UCSD-AML1 (cell line): ENCODE results near the gene PIP4P1.

Experiments used
- DNase-seq: peaks from one replicate; lab custom pipeline; 2025; ENCODE audit not compliant: unreplicated experiment; lab: John Stamatoyannopoulos, UW

The PIP4P1 gene

GRCh38 chr14:20412411-20412810 is 48.8 kb downstream of the PIP4P1 start:
- DNase-seq: no peak

- no peak for DNase-seq
Measured at GRCh38 chr14:20409226-20409625, 52.0 kb downstream of the PIP4P1 start.
